ENCODE measurements around the gene RPP25L.

RPP25L gene

DNA sequence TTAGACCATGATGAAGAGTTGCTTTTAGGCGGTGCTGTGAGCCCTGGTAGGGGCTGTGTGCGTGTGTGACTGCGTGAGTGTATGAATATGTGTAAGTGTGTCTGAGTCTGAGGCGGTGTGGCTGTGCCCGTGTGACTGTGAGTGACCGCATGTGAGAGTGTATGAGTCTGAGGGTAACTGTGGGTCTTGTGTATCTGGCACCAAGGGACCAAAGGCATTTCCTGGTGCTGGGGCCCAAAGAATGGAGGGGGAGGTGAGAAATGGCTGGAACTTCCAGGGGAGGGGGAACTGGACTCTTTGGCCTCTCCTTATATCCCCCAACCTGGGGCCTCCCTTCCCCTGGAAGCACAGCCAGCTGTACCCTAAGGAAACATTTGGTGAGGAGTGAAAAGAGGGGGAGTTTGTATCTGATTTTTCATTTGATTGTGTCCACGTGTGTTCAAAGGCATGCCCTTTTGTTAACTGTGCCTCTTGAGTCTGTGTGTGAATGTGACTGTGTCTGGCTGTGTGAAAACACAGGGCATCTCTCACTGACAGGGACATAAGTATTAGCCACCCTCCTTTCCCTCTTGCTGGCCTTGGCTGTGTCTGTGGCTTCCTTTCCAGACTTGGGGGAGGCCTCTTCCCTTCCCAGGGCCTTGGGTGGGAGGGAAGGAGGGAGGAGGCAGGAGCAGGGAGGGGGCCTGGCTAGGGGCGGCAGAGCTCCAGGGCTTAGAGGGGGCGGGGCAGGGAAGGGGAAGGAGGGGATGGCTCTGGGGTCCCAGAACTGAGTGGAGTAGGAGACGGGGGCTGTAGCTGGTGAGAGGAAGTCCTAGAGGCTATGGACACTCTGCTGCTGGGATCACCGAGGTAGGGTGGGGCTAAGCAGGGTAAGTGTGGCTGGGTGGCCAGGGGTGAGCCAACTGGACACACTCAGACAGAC is 41.5 kb upstream of the RPP25L start:
- no peak for DNase-seq (ENCODE audit: extremely low spot score)
- POLR2A ChIA-PET = no interaction called here

DNA sequence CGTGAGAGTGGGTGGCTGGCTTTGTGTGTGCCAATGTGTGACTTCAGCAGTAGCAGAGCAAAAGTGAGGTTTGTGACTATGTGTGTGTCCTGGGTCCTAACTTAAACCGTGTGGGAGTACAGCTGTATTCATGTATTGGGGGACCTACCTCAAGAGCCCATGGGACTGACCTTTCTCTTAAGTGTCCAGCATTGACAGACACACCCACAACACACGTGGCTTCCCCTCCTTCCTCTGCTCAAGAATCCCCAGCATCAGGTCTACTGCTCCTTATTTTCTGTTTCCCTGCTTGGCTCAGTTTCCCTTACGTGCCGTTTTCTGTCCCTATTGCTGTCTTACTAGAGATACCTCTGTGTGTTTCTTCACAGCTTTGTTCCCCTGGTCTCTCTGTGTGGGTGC is 40.7 kb upstream of the RPP25L start:
- POLR2A ChIA-PET = no interaction called here
- TF ChIP-seq ELF4 (IDR thresholded peaks at IDR 0.05) = no peak
- TF ChIP-seq TARDBP (IDR thresholded peaks at IDR 0.05) = no peak; the same call in 1 of the 2 replicates
- TF ChIP-seq, protein P1, sequence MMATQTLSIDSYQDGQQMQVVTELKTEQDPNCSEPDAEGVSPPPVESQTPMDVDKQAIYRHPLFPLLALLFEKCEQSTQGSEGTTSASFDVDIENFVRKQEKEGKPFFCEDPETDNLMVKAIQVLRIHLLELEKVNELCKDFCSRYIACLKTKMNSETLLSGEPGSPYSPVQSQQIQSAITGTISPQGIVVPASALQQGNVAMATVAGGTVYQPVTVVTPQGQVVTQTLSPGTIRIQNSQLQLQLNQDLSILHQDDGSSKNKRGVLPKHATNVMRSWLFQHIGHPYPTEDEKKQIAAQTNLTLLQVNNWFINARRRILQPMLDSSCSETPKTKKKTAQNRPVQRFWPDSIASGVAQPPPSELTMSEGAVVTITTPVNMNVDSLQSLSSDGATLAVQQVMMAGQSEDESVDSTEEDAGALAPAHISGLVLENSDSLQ (IDR thresholded peaks at IDR 0.05) = no peak
- no peak for TF ChIP-seq FOXM1 (IDR thresholded peaks at IDR 0.05; ENCODE audit: borderline replicate concordance)
- TF ChIP-seq NFRKB (IDR thresholded peaks at IDR 0.05) = no peak
- TF ChIP-seq ZNF384 (IDR thresholded peaks at IDR 0.05) = no peak
- TF ChIP-seq SP1 (IDR thresholded peaks at IDR 0.05) = no peak
- no peak for TF ChIP-seq SUZ12 (IDR thresholded peaks at IDR 0.05)
- TF ChIP-seq ARNT (IDR thresholded peaks at IDR 0.05) = no peak
- TF ChIP-seq L3MBTL2 (conservative IDR thresholded peaks at IDR 0.05) = no peak
- no peak for TF ChIP-seq BHLHE40 (IDR thresholded peaks at IDR 0.05; ENCODE audit: borderline replicate concordance)
- no peak for TF ChIP-seq FOXA1 (IDR thresholded peaks at IDR 0.05)
- TF ChIP-seq HDGF (IDR thresholded peaks at IDR 0.05; ENCODE audit: borderline replicate concordance) = no peak
- TF ChIP-seq FOXK2 (IDR thresholded peaks at IDR 0.05) = no peak
- no peak for TF ChIP-seq CTBP1 (IDR thresholded peaks at IDR 0.05; ENCODE audit: borderline replicate concordance)
- no peak for TF ChIP-seq LEF1 (IDR thresholded peaks at IDR 0.05; ENCODE audit: borderline replicate concordance)
- no peak for DNase-seq (ENCODE audit: extremely low spot score)
- CTCF ChIA-PET = no interaction called here

More for the DNA sequence above, 41.5 kb upstream of the RPP25L start:
- CTCF ChIA-PET = no interaction called here
- no peak for TF ChIP-seq ARNT (IDR thresholded peaks at IDR 0.05)
- no peak for TF ChIP-seq FOXA1 (IDR thresholded peaks at IDR 0.05)
- TF ChIP-seq FOXM1 (IDR thresholded peaks at IDR 0.05; ENCODE audit: borderline replicate concordance) = no peak
- no peak for TF ChIP-seq L3MBTL2 (conservative IDR thresholded peaks at IDR 0.05)
- TF ChIP-seq LEF1 (IDR thresholded peaks at IDR 0.05; ENCODE audit: borderline replicate concordance) = no peak
- TF ChIP-seq ZNF384 (IDR thresholded peaks at IDR 0.05) = no peak
- no peak for TF ChIP-seq SUZ12 (IDR thresholded peaks at IDR 0.05)
- no peak for TF ChIP-seq FOXK2 (IDR thresholded peaks at IDR 0.05)
- no peak for TF ChIP-seq SP1 (IDR thresholded peaks at IDR 0.05)
- TF ChIP-seq TARDBP (IDR thresholded peaks at IDR 0.05) = no peak; the same call in 1 of the 2 replicates
- TF ChIP-seq HDGF (IDR thresholded peaks at IDR 0.05; ENCODE audit: borderline replicate concordance) = no peak
- no peak for TF ChIP-seq CTBP1 (IDR thresholded peaks at IDR 0.05; ENCODE audit: borderline replicate concordance)

DNA sequence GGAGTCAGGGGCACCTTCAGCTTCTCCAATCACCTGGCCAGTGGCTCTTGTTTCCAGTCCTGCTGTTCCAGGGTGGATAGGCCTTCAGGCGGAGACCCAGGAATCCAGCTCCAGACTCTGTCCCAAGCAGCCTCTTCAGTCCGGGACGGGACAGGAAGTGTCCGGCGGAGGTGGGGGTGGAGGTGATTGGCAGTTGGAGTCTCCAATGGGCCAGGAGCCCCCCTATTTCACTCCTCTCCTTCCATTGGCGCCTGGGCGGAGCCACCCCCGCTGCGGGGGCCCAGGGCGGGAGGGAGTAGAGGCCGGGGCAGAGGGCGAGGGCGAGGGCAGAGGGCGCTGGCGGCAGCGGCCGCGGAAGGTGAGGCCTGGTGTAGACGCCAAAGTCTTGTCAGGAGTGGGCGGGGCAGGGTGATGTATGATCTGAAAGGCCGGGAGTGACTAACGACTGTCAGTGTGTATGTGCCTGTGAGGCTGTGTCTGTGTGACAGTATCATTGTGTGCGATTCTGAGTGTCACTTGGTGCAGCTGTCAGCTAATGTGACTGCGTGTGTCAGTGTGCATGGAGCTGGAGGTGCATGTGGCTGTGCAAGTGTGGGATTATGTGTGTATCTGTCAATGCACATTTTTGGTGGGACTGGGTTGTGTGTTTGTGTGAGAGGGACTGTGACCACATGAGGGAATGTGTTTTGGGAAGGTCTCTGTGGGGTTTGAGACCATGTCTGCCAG is 40.1 kb upstream of the RPP25L start, which contains the start of gene IL11RA:
Gene IL11RA, plus strand, starts transcription at position 310 of the 726 bp plus-strand sequence. CDS start 3,033 bp downstream, outside the sequence.
- peak; percentile 74 for DNase-seq (ENCODE audit: extremely low spot score)
- ChIA-PET CTCF (no interaction called here), POLR2A (interaction anchor here (1.3 to 1.6 kb wide), 2 partner anchors 9 to 14 kb away, joined by 5 read pairs; partner anchors contain the start of gene SIGMAR1)

DNA sequence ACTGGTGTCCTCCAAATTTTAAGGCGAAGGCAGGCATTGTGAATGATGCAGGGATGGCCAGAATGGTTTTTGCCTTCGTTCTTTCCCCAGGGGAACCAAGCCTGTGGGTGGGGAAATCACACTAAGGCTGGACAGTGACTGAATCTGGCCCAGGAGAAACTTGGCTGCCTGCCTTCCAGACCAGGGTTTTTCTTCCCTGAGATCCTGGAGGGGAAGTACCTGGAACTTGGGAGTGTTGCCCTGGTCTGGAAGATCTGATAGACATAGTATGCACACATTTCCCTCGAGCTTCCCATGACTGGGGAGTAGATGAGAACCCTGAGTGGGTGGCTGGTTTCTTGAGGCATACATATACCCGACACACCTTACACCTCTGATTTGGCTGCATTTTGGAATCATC is 39.4 kb upstream of the RPP25L start:
- TF ChIP-seq FOXA1 (IDR thresholded peaks at IDR 0.05) (no peak), NFRKB (IDR thresholded peaks at IDR 0.05) (no peak), HDGF (IDR thresholded peaks at IDR 0.05; ENCODE audit: borderline replicate concordance) (no peak), FOXM1 (IDR thresholded peaks at IDR 0.05; ENCODE audit: borderline replicate concordance) (no peak), L3MBTL2 (conservative IDR thresholded peaks at IDR 0.05) (no peak)
- no peak for DNase-seq (ENCODE audit: extremely low spot score)
- POLR2A ChIA-PET = interaction anchor here (1.3 to 1.6 kb wide), 2 partner anchors 10 to 13 kb away, joined by 5 read pairs; partner anchors contain the start of gene SIGMAR1
- CTCF ChIA-PET = no interaction called here

More for the DNA sequence above, 40.1 kb upstream of the RPP25L start, which contains the start of gene IL11RA:
- TF ChIP-seq SUZ12 (IDR thresholded peaks at IDR 0.05) = no peak
- TF ChIP-seq L3MBTL2 (conservative IDR thresholded peaks at IDR 0.05) = 0 out of 2 replicates have a peak, but pooled peaks have one; percentile 32
- TF ChIP-seq TARDBP (IDR thresholded peaks at IDR 0.05) = peak; percentile 93; the same call in 1 of the 2 replicates
- TF ChIP-seq ELF4 (IDR thresholded peaks at IDR 0.05) = 0 out of 2 replicates have a peak, but pooled peaks have one; percentile 7
- TF ChIP-seq, protein P1 (IDR thresholded peaks at IDR 0.05) = peak; percentile 97
- no peak for TF ChIP-seq LEF1 (IDR thresholded peaks at IDR 0.05; ENCODE audit: borderline replicate concordance)

DNA sequence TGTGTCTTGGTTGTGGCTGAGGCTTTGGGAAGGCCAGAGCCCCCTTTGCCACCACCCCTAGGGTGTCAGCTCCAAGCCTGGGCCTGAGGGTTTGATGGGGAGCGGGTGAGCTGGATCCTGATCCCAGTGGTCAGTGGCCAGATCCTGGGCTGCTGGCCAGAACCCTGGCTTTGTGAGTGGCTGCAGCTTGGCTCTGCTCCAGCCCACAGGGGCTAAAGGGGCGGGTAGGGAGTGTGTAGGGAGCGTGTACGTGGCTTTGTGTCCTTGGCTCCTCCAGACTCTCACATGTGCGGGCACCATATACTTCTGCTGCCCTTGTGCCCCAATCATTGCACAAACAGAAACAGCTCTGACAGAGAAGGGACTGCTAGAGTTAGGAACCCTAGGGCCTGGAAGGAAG is 38.9 kb upstream of the RPP25L start:
- no peak for DNase-seq (ENCODE audit: extremely low spot score)
- TF ChIP-seq TARDBP (IDR thresholded peaks at IDR 0.05) (no peak), NFRKB (IDR thresholded peaks at IDR 0.05) (no peak), LEF1 (IDR thresholded peaks at IDR 0.05; ENCODE audit: borderline replicate concordance) (no peak), ZNF384 (IDR thresholded peaks at IDR 0.05) (no peak), ELF4 (IDR thresholded peaks at IDR 0.05) (no peak), FOXA1 (IDR thresholded peaks at IDR 0.05) (no peak), FOXK2 (IDR thresholded peaks at IDR 0.05) (no peak), L3MBTL2 (conservative IDR thresholded peaks at IDR 0.05) (no peak), SUZ12 (IDR thresholded peaks at IDR 0.05) (no peak), HDGF (IDR thresholded peaks at IDR 0.05; ENCODE audit: borderline replicate concordance) (no peak), CTBP1 (IDR thresholded peaks at IDR 0.05; ENCODE audit: borderline replicate concordance) (no peak), ARNT (IDR thresholded peaks at IDR 0.05) (no peak), BHLHE40 (IDR thresholded peaks at IDR 0.05; ENCODE audit: borderline replicate concordance) (no peak)
- POLR2A ChIA-PET = interaction anchor here (1.3 to 1.6 kb wide), 2 partner anchors 10 to 13 kb away, joined by 5 read pairs; partner anchors contain the start of gene SIGMAR1
- CTCF ChIA-PET = no interaction called here
